GM12891 (cell line): ENCODE data around the gene QRICH2.

Source experiments
- POLR2A ChIP-seq: IDR thresholded peaks from 2 replicates; pipeline ENCODE4 v1.6.1; 2011; ENCODE audit warnings: low read depth, low read length, control low read depth
- POLR2AphosphoS5 ChIP-seq: IDR thresholded peaks from 2 replicates; pipeline ENCODE4 v1.6.1; 2011; ENCODE audit warnings: low read depth, low read length, control low read depth
- POU2F2 ChIP-seq: IDR thresholded peaks from 2 replicates; pipeline ENCODE4 v1.6.1; 2011; ENCODE audit warnings: low read depth, mild to moderate bottlenecking, control low read depth, low read length, moderate library complexity
- TAF1 ChIP-seq: IDR thresholded peaks from 2 replicates; pipeline ENCODE4 v1.6.1; 2011; ENCODE audit warnings: low read depth, low read length, control low read depth

- TF ChIP-seq POLR2AphosphoS5 (no peak), POLR2A (no peak), TAF1 (no peak), POU2F2 (no peak)
These were observed 75.7 kb downstream of the QRICH2 start for GRCh38 chr17:76232342-76232741.
